Tibial nerve (tissue), 4 donors: ENCODE measurements around the gene MYH11. TPM values are rescaled to one million over a fixed set of nuclear protein-coding genes. Genes with fewer than 3 reads are reported as not detected.

Experiments
- DNase-seq, 2 donors: peaks; one replicate each; pipeline ENCODE4 v3.0.0-alpha.2; 2019; ENCODE audit warnings: low spot score in 2 of 2
- H3K27ac ChIP-seq, 4 donors: fragments of 200-600 bp; sonication (generic) in 3 of 4; one replicate each; pipeline ENCODE4 v1.5.1; 2017 to 2019; ENCODE audit warnings: mild to moderate bottlenecking in 1 of 4
- H3K27me3 ChIP-seq, 2 donors: fragments of 200-600 bp; sonication (generic) in 1 of 2; one replicate each; pipeline versions ENCODE4 v1.5.1 to v1.6.0; 2017 to 2019
- H3K36me3 ChIP-seq, 3 donors: fragments of 200-600 bp; sonication (generic); one replicate each; pipeline ENCODE4 v1.5.1; 2018 to 2019
- H3K4me1 ChIP-seq, 4 donors: fragments of 200-600 bp; sonication (generic) in 3 of 4; one replicate each; pipeline ENCODE4 v1.5.1; 2017 to 2019
- H3K4me3 ChIP-seq, 4 donors: fragments of 200-600 bp; sonication (generic) in 3 of 4; one replicate each; pipeline ENCODE4 v1.5.1; 2017 to 2019; ENCODE audit warnings: mild to moderate bottlenecking in 1 of 4, moderate library complexity in 1 of 4
- H3K9me3 ChIP-seq, 4 donors: fragments of 200-600 bp; sonication (generic) in 3 of 4; one replicate each; pipeline ENCODE4 v1.5.1; 2017 to 2019
- EP300 ChIP-seq, 2 donors: sonication (generic); formaldehyde crosslinking; IDR thresholded peaks; one replicate each; pipeline ENCODE4 v1.6.1; 2017; ENCODE audit warnings: antibody characterized with exemption in 2 of 2, mild to moderate bottlenecking in 1 of 2
- POLR2A ChIP-seq, 2 donors: fragments of 450-650 bp; IDR thresholded peaks; one replicate each; pipeline ENCODE4 v1.6.1; 2017; ENCODE audit warnings: antibody characterized with exemption in 2 of 2, mild to moderate bottlenecking in 2 of 2, moderate library complexity in 2 of 2
- WGBS, 2 donors: methylation state at CpG; one replicate each; pipeline ENCODE4 v1.1.5; 2018; 5-methylcytosine and 5-hydroxymethylcytosine counted together
- total RNA-seq, 4 donors: library from RNA; depleted of rRNA; stranded (reverse); fragments of >200 nt; gene quantifications; one replicate each; pipeline ENCODE4 v1.1.0, GENCODE V29; 2016
- TF ChIP-seq, protein P1 (sequence below), 5 experiments: fragments of 200-600 bp in 3 of 5; fragments of 450-650 bp in 2 of 5; sonication (generic) in 3 of 5; IDR thresholded peaks; one replicate each; pipeline ENCODE4 v1.5.1; 2016 to 2019; ENCODE audit warnings: antibody characterized with exemption in 5 of 5, mild to moderate bottlenecking in 3 of 5, moderate library complexity in 2 of 5

The MYH11 gene
- 10 to 100 TPM; 33.7 to 90.9 (median 71.8) TPM for total RNA-seq

DNA sequence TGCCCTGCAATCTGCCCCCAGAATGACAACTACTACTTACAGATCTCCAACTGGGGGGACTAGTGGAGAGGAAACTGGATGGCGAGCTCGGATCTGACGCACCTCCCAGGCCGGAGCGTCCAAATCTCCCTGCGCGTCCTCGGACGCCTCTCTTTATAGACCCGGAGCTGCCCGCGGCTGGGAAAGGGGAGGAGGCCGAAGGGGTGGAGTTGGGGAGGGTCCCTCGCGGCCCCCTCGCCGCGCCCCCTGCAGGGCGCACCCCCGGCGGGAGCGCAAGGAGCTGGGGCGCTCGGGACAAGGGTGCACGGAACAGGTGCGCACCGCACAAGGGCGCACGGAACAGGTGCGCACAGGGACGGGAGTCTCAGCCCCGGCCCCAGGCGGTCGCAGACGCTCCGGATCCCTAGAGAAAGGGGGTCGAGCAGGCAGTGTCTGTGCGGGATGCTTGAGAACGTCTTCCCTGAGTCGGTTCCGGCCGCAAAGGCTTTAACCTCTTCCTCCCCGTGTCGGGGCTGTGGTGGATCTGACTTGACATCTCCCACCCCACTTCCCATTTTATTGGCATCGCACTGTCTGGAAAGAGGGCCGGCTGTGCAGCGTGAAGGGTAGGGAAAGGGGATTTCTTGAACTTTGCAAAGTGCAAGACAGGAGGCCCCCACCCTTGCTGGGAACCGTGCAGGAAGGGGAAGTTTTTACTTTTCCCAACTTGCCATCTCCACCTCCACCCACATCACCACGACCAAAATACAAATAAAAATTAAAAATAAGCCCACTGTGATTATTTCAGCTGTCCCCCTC is at the start of gene MYH11:
MYH11 (minus strand) TSS at position 128 of the 798 bp plus-strand sequence. CDS start 18,776 bp downstream, outside the sequence.
- Histone ChIP-seq H3K4me1 (peaks cover 0 to 27% (median 5%) of the 10 kb centered on the region in 4 donors), H3K9me3 (no peaks in the 10 kb centered on the region), H3K27me3 (peaks cover 0 to 52% of the 10 kb centered on the region in 2 donors), H3K4me3 (peak within 1 kb of the TSS; percentile 19 to 45 (median 26)), H3K36me3 (no peaks in the 10 kb centered on the region), H3K27ac (peak within 1 kb of the TSS in 2 of 4 donors; percentile 36 to 55)
- WGBS, 2 donors: 0% methylated on average over 25 to 44 of the region's 49 CpGs
- TF ChIP-seq POLR2A (IDR thresholded peaks at IDR 0.05) (no peak), EP300 (IDR thresholded peaks at IDR 0.05) (peak in 1 of 2 donors; percentile 24)
- TF ChIP-seq, protein P1, sequence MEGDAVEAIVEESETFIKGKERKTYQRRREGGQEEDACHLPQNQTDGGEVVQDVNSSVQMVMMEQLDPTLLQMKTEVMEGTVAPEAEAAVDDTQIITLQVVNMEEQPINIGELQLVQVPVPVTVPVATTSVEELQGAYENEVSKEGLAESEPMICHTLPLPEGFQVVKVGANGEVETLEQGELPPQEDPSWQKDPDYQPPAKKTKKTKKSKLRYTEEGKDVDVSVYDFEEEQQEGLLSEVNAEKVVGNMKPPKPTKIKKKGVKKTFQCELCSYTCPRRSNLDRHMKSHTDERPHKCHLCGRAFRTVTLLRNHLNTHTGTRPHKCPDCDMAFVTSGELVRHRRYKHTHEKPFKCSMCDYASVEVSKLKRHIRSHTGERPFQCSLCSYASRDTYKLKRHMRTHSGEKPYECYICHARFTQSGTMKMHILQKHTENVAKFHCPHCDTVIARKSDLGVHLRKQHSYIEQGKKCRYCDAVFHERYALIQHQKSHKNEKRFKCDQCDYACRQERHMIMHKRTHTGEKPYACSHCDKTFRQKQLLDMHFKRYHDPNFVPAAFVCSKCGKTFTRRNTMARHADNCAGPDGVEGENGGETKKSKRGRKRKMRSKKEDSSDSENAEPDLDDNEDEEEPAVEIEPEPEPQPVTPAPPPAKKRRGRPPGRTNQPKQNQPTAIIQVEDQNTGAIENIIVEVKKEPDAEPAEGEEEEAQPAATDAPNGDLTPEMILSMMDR (IDR thresholded peaks at IDR 0.05): no peak
- DNase-seq: no peak

DNA sequence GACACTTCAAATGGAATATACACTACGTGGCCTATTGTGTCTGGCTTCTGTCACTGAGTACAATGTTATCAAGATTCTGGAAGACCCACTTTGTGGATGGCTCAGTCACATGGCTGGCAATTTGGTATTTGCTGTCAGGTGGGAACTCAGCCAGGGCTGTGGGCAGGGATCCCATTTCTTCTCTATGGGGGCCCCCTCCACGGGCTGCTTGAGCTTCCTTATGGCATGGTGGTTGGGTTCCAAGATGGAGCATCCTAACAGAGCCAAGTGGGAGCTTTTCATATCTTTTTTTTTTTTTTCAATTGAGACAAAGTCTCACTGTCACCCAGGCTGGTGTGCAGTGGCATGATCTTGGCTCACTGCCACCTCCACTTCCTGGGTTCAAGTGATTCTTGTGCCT is 49.6 kb upstream of the MYH11 start:
- H3K4me3 ChIP-seq: no peak overlapping the region
- no peak overlapping the region for H3K27ac ChIP-seq
- H3K27me3 ChIP-seq: no peaks in the 10 kb centered on the region
- no peak for DNase-seq
- H3K9me3 ChIP-seq: peaks cover 0 to 13% (median 0%) of the 10 kb centered on the region in 4 donors
- H3K4me1 ChIP-seq: no peaks in the 10 kb centered on the region
- WGBS, 2 donors: 80 to 89% methylated on average over 2 of the region's 2 CpGs
- TF ChIP-seq POLR2A (IDR thresholded peaks at IDR 0.05): no peak
- no peaks in the 10 kb centered on the region for H3K36me3 ChIP-seq

DNA sequence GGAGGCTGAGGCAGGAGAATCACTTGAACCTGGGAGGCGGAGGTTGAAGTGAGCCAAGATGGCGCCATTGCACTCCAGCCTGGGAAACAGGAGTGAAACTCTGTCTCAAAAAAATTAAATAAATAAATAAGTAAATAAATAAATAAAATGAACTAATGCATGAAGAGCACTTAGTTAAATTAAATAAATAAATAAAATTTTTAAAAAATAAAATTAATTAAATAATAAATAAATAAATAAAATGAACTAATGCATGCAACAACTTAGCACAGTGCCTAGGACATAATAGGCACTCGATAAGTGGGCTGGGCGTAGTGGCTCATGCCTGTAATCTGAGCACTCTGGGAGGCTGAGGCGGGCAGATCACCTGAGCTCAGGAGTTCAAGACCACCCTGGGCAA is 47.1 kb upstream of the MYH11 start:
- Histone ChIP-seq H3K4me1 (no peaks in the 10 kb centered on the region), H3K4me3 (no peak overlapping the region), H3K27me3 (no peaks in the 10 kb centered on the region), H3K36me3 (no peaks in the 10 kb centered on the region), H3K9me3 (peaks cover 0 to 13% (median 0%) of the 10 kb centered on the region in 4 donors), H3K27ac (no peak overlapping the region)
- DNase-seq: no peak
- TF ChIP-seq POLR2A (IDR thresholded peaks at IDR 0.05): no peak
- TF ChIP-seq EP300 (IDR thresholded peaks at IDR 0.05): no peak
- TF ChIP-seq, protein P1 (IDR thresholded peaks at IDR 0.05): no peak
- WGBS, 2 donors: 93 to 94% methylated on average over 5 of the region's 5 CpGs

DNA sequence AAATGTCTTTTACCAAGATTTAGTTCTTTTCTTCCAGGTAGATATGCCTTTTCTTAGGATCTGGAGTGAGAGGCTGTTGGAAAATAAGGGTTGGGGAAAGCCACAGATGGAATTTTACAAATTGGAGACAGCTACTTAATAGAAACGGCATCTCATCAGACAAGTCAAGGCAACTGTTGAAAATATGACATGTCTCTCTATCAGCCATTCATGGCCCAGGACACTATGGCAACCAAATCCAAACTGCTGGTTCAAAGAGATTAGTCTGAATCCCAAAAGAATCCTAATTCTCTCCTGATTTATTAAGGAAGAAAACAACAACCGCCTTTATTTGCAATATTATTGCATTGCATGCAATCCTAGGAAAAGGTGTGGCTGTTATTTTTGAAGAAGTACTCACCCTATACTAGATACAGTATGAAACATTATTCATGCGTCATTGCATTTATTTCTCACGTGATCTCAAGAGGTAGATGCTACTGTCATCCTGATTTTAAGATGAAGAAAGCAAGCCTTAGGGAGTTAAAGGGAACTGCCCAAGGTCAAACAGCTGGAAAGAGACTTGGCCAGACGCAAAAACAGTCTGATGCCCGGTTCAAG is 44.2 kb upstream of the MYH11 start:
- Histone ChIP-seq H3K4me1 (no peaks in the 10 kb centered on the region), H3K27ac (no peak overlapping the region), H3K4me3 (no peak overlapping the region), H3K9me3 (peaks cover 0 to 7% (median 0%) of the 10 kb centered on the region in 4 donors), H3K27me3 (no peaks in the 10 kb centered on the region), H3K36me3 (no peaks in the 10 kb centered on the region)
- TF ChIP-seq, protein P1 (IDR thresholded peaks at IDR 0.05): no peak
- no peak for TF ChIP-seq POLR2A (IDR thresholded peaks at IDR 0.05)
- no peak for TF ChIP-seq EP300 (IDR thresholded peaks at IDR 0.05)
- WGBS, 2 donors: 63 to 69% methylated on average over 6 of the region's 6 CpGs
- no peak for DNase-seq

GRCh38 chr16:15900357-15900756 is 43.5 kb upstream of the MYH11 start:
- no peak for DNase-seq
- Histone ChIP-seq H3K9me3 (peaks cover 0 to under 1% (median 0%) of the 10 kb centered on the region in 4 donors), H3K36me3 (no peaks in the 10 kb centered on the region), H3K27ac (no peak overlapping the region), H3K27me3 (no peaks in the 10 kb centered on the region), H3K4me1 (no peaks in the 10 kb centered on the region), H3K4me3 (no peak overlapping the region)
- WGBS, 2 donors: 93 to 100% methylated on average over 3 of the region's 3 CpGs
- TF ChIP-seq POLR2A (IDR thresholded peaks at IDR 0.05): no peak
- no peak for TF ChIP-seq EP300 (IDR thresholded peaks at IDR 0.05)
- TF ChIP-seq, protein P1 (IDR thresholded peaks at IDR 0.05): no peak
